HuH-7.5 (cell line): Measurements from ENCODE around the gene RAB11FIP3.
A peak's percentile ranks its signal among the peaks of the same experiment; 100 is the strongest.

Experiments used
- DNase-seq: peaks from one replicate; pipeline ENCODE4 v3.0.0; 2011; ENCODE audit warnings: low spot score

RAB11FIP3 gene

DNA sequence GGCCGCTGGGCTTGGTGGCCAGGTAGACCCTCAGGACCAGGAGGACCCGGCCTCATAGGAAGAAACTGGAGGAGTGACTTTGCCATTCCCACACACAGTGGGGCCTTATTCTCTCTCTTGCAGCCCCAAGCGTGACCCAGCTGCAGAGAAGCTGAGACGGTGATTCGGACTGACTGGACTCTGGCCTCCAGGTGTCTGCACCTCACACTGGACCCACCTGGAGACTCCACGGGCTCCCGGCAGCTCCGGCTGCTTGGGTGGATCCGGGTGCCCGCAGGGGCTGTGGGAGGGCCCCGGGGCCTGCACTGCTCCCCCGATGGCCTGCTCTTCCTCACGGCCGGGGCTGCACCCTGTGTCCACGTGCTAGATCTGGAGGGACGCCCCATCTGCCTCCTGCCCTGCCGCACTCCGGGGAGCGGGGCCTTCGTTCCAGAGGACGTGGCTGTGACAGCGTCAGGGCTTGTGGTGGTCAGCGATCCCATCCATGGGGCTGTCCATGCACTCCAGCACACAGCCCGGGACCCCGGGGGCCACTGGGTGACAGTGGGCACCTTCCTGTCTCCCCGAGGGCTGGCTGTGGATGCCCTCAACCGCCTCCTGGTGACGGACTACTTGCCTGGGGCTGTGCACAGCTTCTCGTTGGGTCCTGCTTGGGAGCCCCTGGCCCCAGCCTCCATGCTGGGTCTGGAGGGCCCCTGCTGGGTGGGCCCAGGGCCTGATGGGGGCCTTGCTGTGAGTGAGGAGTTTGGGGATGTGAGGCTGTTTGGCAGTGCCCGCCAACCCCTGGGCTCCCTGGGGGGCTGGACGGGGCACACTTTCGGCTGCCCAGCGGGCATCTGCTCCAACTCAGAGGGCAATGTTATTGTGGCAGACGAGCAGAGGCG is 142.2 kb downstream of the RAB11FIP3 start:
- no peak for DNase-seq

DNA sequence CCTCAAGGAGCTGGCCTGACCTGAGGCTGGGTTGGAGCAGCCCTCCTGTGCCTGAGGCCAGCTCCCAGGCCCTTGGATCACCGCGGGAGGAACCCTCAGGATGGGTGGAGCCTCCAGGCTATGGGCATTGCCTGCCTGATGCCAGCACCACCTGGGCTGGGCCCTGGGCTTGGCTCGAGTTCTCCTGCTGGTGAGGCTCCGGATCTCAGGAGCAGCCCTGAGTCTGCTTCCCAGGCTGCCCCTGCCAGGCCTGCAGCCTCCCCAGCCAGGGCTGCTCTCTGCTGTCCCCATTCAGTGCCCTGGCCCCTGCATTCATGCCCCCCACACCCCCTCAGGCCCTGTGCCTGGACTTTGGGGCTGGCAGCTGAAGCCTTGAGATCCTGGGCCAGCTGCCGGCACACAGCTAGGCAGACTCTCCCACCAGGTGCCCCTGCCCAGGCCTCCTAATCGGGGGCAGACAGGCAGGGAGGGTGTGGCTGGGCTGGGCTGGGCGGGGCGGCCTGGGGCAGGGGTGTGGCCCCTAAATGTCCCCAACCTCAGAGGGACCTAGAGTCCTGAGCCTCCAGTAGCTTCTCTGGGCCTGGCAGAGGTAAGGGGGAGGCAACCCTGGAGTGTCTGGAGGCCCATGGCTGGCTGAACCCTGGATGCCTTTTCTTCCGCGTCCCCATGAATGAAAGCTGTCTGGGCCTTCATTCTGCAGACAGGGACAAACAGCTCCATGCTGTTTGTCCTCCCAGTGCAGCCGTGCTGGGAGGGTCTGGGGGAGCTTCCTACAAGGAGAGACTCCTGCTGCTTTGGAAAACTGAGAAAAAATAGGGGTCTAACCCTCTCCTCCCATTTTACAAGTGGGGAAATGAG is 143.2 kb downstream of the RAB11FIP3 start:
- no peak for DNase-seq

DNA sequence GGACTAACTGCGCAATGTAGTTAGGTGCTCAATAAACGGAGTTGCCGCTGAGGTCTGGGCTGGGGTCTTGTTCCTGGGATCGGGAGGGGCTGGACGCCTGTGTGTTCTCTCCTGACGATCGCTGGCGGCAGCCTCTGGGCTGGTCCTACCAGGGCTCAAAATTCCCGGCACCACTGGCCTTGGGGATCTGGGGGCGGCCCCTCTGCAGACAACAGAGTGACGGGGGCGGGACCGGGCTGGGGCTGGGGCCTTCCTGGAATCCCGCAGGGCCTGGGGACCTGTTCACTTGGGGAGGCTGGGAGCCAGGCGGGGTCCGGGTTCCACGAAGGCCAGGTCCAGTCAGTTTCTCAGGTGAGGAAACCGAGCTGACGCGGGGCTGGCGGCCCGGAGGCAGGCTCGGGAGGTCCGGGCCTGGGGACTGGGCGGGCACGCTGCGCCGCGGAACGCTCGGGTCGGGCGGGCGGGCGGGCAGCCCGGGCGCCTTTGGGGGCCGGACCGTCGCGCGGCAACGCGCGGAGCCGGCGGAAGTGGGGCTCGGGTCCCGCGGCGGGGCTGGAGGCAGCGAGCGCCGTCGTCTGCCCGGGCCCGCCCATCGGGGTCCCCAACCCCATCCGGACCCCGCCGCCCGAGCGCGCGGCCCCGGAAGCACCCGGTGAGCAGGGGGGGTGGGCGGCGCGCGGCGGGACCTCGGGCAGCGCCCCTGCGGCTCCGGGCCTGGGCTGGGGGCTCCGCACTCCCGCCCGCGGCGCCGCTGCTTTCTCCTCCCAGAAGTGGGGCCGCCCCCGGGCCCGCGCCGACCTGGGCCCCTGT is 144.2 kb downstream of the RAB11FIP3 start, which contains the start of gene PIGQ:
Gene PIGQ, plus strand, starts transcription at position 524 of the 810 bp plus-strand sequence. CDS start 4,107 bp downstream, outside the sequence.
- peak; percentile 96 for DNase-seq
